GM19463 (cell line): ENCODE results near the gene UQCC3.
A peak's percentile ranks its signal among the peaks of the same experiment; 100 is the strongest.
"Not testable (repeated sequence)": the region's sequence is repeated elsewhere in the genome, so short reads cannot be mapped to it uniquely, and the experiment has no call there.

ENCODE experiments used
- ATAC-seq: cut with Tn5 transposase; IDR thresholded peaks from one replicate; pipeline ENCODE4 v1.9.1; 2021; ENCODE audit warnings: mild to moderate bottlenecking, moderate library complexity; ENCODE audit not compliant: unreplicated experiment

Gene UQCC3, protein sequence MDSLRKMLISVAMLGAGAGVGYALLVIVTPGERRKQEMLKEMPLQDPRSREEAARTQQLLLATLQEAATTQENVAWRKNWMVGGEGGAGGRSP

DNA sequence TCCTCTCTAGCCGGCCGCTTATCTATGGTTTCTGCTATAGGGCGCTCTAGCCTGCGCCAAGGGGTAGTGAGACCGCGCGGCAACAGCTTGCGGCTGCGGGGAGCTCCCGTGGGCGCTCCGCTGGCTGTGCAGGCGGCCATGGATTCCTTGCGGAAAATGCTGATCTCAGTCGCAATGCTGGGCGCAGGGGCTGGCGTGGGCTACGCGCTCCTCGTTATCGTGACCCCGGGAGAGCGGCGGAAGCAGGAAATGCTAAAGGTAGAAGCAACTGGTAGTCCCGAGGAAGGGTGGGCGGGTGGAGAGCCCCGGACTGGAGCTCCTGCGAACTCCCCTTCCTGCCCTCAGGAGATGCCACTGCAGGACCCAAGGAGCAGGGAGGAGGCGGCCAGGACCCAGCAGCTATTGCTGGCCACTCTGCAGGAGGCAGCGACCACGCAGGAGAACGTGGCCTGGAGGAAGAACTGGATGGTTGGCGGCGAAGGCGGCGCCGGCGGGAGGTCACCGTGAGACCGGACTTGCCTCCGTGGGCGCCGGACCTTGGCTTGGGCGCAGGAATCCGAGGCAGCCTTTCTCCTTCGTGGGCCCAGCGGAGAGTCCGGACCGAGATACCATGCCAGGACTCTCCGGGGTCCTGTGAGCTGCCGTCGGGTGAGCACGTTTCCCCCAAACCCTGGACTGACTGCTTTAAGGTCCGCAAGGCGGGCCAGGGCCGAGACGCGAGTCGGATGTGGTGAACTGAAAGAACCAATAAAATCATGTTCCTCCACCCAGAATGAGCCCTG lies at the start of gene UQCC3, which contains the start of gene LBHD1:
Gene UQCC3, plus strand, starts transcription at position 66 of the 782 bp plus-strand sequence. Its CDS starts 73 bp downstream, at position 139.
Gene LBHD1, minus strand, starts transcription at position 660 of the 782 bp plus-strand sequence. CDS start 2,236 bp downstream, outside the sequence.
- peak; percentile 61 for ATAC-seq

DNA sequence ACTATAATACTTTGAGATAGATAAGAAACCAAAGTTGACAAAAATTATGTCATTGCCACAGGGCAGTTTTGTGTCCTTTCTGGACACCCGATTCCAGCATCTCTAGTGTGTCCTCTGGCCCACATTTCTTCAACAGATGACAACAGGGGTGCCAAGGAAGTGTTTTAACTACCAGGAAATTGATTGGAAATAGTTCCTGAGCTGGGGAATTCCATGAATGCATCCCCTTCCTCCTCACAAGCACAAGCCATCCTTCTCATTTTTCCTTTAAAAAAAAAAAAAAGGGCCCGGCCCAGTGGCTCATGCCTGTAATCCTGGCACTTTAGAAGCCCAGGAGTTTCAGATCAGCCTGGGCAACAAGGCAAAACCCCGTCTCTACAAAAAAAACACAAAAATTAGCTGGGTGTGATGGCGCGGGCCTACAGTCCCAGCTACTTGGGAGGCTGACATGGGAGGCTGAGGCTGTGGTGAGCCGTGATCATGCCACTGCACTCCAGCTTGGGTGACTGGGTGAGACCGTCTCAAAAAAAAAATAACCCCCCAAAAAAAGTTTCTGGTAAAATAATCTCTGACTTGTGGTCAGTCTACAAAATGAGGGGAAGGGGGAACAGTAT lies 48.9 kb upstream of the UQCC3 start:
- no peak for ATAC-seq

DNA sequence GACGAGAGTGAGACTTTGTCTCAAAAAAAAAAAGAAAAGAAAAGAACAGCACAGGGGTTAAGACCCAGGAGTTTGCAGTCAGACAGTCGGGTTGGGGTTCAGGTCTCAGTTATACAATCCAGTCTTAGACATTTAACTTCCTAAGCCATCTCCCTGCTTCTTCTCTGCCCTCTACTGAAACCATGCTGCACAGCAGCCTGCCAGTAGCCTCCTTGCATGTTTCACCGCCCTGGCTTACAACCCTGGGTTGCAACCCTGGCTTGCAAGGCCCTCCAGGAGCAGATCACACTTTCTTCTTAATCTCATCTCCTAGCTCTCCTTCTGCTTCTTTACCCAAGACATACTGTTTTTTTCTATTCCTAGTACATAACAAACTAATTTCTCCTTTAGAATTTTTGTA lies 43.8 kb upstream of the UQCC3 start:
- no peak for ATAC-seq

DNA sequence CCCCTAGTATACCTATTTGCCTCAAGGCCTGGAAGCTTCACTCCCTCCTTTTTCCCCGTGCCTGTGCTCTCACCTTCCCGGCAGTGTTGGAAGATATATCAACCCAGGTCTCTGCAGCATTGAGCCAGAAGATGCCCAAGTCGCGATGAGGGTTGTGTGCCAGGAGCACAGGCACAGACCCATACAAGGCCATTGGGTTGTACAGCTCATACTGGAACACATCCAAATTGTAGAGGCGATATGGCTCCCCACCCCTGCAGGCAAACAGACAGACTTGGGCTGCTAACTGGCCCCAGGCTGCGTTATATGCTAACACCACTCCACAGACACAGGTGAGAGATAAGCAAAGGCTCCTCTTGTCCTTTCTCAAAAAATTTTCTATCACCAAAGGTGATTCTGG lies 39.0 kb upstream of the UQCC3 start:
- no peak for ATAC-seq

DNA sequence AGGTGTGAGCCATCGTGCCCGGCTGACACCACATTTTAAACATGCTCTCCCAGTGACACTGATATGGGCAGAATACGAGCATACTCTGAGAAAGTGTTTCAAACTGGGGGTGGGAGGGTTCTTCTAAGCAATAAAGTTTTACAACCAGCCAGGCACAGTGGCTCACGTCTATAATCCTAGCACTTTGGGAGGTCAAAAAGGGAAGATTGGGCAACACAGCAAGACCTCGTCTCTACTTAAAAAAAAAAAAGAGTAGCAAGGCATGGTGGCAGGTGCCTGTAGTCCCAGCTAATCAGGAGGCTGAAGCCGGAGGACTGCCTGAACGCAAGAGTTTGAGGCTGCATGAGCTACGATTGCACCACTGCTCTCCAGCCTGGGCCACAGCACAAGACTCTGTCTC lies 27.3 kb upstream of the UQCC3 start:
- no peak for ATAC-seq

DNA sequence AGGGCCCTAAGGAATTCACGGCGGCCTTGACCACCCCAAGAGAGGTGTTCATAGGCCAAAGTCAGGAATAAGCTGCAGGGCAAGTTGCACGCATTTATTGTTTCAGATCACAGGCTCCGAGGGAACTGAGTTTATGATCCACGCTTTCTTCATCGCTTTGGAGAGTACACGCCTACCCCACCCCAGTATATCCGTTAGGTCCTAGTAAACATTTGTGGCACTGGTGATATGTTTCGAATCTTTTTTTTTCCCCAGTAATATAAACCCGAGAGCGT lies 25.9 kb upstream of the UQCC3 start:
- no peak for ATAC-seq

DNA sequence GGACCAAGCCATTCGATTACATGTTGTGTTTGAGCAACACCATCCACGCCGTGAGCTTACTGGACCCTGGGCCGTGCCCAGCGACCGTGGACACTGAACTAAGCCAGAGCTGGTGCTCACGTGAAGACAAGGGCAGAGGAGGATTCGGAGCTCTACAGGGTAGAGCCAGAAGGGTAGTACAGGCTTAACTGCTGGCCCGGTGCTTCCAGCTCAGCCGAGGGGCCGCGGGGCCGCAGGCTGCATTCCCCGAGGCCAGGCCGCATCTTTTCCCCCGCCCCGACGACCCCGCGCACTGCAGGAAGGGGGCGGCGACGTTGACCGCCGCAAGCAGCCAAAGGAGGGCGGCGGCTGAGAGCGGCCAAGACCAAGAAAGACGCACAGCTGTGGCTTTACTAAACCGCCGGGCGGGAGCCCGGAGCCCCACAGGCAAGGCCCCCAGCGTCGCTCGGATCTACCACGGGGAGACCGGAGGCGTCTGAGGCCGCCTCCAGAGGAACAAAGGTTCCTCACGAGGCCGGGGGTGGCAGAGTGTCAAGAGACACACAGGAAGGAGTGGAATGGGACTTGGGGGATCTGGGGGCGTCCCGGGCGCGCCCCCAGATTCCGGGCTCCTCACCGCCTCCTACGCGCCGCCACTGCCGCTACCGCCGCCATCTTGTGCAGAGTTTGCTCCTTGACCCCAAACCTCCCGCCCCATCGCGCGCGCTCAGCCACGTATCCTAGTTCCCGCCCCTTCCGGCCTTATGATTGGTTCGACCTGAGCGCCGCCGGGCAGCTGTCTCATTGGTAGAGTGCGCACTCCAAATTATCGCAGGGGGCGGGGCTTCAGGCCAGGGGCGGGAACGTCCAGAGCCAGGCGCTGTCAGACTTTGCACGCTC lies 25.3 kb upstream of the UQCC3 start, which contains the start of gene GANAB:
Gene GANAB, minus strand, starts transcription at position 668 of the 879 bp plus-strand sequence. Its CDS starts 14 bp downstream, at position 654.
- ATAC-seq: peak; percentile 91

DNA sequence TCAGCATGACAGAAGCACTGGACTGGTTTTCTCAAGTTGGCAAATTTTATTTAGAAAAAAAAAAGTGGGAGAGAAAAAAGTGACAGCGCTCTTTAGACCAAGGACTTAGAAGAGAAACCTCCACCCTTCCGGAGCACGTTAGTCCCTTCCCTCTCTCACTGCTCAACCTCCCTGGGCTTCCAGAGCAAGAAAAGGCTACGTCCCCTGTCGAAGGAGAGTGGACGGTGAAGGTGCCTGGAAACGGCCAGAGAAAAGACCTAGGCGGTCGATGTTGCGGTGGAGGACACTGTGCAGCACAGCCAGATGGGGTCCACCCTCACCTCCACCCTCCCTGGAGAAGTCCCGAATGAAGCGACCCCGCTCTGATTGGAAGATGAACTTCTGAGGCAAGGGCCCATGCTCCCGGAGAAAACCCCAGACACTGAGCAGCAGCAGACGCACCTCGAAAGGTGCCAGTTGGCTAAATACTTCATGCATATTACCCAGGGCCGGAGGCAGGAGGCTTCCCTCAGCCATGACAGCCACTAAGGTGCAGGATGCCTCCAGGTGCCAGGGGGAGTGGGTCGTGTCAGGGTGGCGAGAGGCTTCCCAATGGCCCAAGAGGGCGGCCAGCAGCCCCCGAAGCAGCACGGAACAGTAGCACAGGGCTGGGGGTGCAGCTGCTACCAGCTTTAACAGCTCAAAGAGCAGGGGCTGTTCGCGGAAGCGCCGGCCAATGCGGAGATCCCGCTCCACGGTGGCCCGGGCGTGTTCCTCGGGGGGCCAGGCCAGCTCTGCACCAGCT lies 24.5 kb upstream of the UQCC3 start:
- ATAC-seq: no peak

DNA sequence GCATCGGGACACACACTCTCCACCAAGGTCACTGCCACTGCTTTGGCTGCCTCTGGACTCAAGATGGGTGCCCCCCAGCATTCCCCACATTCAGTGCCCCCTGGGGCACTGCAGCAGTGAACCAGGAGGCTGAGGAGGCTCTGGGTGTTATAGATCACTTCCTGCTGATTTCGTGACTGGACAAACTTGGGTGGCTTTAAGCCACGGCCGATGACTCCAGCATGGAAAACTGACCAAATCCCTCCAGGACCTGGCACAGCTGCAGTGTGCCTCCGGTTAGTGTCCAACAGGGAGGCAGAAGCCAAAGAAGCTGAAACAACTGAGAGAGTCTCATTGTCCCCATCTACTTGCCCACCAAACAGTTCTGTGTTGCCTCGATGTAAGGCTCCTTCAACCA lies 23.9 kb upstream of the UQCC3 start:
- ATAC-seq: no peak

DNA sequence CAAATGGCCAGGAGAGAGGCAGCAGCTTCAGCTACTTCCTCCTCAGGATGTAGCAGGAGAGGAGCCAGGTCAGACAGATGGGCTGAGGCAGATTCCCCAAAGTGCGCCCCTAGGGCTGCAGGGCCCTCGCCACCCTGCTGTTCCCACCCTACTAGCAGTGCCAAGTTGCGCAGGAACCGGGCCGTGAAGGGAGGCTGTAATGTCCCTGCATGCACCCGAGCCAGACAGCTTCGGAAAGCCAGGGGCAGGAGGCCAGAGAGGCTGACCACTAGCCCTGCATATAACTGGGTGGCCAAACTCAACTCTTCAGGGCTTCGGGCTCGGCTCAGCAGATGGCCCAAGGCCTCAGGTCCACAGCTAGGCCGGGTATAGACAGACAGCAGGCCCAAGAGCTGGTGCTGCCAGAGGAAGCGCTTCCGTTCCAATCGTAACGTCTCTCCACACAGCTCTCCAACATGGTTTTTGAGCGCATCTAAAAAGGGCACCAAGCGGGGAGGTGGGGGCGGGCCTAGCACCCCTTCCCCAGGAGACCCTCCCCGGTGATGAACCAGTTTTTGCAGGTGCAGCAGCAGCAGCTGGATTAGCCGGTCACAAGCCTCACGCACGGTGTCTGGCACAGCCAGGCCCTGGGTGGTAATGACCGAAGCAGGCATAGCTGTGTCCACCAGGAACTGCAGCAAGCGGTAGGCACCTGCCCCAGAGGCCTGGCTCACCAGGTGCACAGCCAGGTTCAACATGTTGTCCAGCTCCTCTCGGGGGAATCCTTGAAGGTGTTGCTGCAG lies 23.1 kb upstream of the UQCC3 start:
- no peak for ATAC-seq

DNA sequence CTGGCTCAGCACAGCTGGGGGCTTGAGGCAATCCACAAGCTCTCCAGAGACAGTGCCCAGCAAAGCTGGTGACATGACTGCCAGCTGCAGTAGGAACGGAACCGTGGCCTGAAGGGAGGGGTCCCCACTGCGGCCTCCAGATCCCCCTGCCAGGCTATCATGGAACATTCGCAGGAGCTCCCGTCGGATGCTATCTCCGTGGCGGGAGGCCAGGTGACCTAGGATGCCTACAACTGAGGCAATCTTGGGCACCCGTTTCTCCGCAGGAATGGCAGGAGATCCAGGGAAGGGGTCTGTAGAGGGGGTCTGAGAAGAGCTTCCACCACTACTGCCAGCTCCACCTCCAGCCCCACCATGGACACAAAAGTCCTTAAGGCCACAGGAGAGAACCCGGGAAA lies 22.5 kb upstream of the UQCC3 start:
- ATAC-seq: no peak

DNA sequence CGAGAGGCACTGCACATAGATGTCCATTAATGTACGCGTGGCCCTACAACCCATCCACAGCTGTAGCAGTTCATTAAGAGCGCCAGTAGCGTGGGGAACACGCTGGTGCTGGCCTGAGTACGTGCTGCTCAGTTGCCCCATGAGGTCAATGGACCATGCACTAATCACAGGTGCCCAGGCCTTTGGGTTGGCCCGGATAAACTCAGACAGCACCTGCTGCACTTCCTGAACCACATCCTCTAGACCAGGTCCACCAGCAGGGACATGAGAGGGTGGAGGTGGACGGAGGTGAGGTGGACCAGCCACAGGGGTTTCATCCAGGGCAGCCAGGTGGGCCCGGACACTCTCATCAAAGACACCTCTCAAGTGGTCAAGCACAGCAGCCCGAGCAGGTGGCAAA lies 22.0 kb upstream of the UQCC3 start:
- ATAC-seq: no peak

DNA sequence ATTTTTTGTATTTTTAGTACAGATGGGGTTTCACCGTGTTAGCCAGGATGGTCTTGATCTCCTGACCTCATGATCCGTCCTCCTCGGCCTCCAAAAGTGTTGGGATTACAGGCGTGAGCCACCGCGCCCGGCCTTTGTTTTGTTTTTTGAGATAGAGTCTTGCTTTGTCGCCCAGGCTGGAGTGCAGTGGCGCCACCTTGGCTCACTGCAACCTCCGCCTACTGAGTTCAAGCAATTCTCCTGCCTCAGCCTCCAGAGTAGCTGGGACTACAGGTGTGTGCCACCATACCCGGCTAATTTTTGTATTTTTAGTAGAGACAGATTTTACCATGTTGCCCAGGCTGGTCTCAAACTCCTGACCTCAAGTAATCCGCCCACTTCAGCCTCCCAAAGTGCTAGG lies 21.2 kb upstream of the UQCC3 start:
- ATAC-seq: not testable (repeated sequence)

DNA sequence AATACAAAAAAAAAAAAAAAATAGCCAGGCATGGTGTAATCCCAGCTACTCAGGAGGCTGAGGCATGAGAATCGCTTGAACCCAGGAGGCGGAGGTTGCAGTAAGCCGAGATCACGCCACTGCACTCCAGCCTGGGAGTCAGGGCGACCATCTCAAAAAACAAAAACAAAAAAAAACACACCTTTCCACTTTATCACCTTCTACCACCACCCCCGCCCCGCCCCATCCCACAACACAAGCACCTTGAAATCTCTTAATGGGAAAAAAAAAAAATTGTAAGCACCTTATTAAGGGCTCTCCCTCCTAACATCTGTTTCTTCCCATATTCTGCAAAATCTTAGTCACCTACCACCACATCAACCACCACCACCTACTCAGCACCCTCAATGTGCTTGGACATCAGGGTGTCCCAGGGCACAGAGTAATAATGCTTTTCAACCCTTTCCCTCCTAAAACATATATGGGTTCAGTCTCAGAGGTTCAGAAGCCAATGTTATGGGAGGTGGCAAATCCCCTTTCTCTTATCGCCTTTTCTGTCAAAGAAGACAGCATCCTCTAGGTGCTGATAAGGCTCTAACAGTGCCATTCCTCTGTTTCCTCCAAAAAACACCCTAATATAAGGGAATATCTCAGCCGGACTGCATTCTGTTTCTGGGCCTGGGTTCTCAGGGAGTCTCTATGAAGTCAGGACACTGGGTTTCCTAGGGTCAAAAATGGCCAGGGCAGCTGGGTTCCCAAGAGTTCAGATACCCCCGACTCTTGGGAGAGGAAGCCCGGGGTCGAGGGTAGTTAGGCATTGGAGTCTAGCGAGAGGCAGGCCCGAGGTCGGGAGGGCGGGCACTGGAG lies 19.1 kb upstream of the UQCC3 start:
- no peak for ATAC-seq

DNA sequence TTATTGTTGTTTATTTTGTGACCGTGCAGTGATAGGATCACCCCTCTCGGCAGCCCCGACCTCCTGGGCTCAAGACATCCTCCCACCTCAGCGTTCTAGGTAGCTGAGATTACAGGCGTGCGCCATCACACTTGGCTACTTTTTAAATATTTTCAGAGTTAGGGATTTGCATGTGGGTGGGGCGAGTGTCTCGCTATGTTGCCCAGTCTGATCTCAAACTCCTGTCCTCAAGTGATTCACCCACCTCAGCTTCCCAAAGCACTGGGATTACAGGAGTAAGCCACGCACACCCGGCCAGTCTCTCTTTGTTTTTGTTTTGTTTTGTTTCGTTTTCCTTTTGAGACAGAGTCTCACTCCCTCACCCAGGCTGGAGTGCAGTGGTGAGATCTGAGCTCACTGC lies 17.2 kb upstream of the UQCC3 start:
- ATAC-seq: no peak

DNA sequence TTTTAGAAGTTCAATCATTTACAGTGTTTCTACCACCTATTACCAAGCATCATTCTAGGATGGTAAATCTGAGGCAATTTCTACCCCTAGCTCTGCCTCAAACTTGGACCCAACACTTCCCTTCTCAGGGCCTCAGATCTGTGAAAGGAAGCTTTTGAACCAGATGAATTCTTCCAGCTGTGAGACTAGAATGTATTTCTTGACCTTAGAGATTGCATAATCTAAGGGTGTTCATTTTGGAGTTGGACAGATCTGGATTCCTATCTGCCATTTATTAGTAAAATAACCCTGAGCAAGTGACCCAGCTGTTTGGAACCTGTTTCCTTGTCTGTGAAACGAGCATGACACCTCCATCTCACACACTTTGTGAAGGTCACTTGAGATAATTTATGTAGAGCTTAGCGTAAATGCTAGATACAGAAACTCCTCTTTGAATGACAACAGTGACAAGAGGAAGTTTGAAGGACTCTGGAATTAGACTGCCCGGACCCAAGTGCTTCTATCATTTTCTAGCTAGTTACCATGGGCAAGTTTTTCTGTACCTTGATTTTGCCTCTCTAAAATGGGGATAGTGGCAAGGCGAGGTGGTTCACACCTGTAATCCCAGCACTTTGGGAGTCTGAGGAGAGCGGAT lies 14.6 kb upstream of the UQCC3 start:
- ATAC-seq: no peak

DNA sequence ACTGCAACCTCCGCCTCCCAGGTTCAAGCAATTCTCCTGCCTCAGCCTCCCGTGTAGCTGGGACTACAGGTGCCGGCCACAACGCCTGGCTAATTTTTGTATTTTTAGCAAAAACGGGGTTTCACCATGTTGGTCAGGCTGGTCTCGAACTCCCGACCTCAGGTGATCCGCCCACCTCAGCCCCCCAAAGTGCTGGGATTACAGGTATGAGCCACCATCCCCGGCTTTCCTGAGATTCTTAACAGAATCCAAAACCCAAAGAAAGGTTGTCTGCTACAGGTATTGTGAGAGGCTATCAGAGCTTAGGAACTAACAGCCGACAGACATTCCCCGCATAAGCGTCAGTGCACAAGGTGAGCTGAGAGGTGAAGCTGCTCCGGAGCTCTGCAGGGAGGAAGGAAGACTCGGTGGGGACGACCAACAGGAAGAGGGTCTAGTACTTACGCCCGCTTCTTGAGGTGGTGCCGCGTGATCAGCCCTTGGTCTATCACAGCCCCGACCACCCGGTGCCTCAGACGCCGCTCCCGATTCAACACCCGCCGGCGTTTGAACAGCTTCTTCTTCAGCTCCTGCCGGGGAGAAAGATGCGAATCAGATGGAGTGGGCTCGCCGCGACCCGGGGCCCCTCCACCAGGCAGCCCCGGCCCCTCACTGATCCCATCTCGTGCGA lies 6.9 kb upstream of the UQCC3 start:
- peak; percentile 28 for ATAC-seq

DNA sequence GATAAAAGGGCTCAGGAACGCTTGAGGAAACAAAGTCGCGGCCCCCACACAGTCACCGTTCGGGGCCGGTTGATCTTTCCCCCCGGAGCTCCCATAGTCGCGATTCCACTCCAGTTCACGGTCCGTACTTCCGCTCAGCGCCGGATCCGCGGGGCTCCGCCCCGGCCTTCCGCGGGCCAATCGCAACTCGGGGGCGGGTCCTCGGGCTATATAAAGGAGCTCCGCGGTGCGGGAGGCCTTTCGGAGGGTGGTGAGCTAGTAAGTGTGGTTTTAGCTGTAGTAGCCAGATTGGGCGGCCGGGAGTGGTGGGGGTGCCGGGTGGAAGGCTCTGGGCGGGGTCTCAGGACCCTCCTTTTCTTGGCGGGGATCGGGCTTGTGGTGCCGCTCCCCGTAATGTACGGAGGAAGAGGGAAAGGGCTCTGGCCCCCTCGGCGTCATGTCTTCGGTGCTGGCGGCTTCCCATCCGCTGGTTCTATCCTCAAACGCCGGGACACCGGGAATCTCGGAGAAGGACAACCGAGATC lies 6.3 kb upstream of the UQCC3 start, which contains the start of the genes C11orf98 and CSKMT:
Gene C11orf98, minus strand, starts transcription at position 136 of the 524 bp plus-strand sequence. Its CDS starts 41 bp downstream, at position 95.
Gene CSKMT, plus strand, starts transcription at position 238 of the 524 bp plus-strand sequence. CDS start 568 bp downstream, outside the sequence.
- peak; percentile 85 for ATAC-seq
